HUES6 (cell line): ENCODE data around the gene CHRNA5.
A peak's percentile ranks its signal among the peaks of the same experiment; 100 is the strongest.

ENCODE experiments used
- H3K27ac ChIP-seq: 2 replicates; pipeline ENCODE4 v1.7.0; 2013; ENCODE audit warnings: low read depth, mild to moderate bottlenecking, low read length, inconsistent platforms
- H3K27me3 ChIP-seq: 2 replicates; pipeline ENCODE4 v1.6.1; 2013; ENCODE audit warnings: low read length; ENCODE audit not compliant: control insufficient read depth, insufficient read depth
- H3K36me3 ChIP-seq: 2 replicates; pipeline ENCODE4 v1.6.1; 2013; ENCODE audit warnings: low read length; ENCODE audit not compliant: control insufficient read depth, insufficient read depth
- H3K4me1 ChIP-seq: 2 replicates; pipeline ENCODE4 v1.6.1; 2013; ENCODE audit warnings: low read length; ENCODE audit not compliant: control insufficient read depth, insufficient read depth
- H3K4me3 ChIP-seq: 2 replicates; pipeline ENCODE4 v1.5.1; 2013; ENCODE audit warnings: low read depth, low read length
- H3K9ac ChIP-seq: one replicate; pipeline ENCODE4 v1.6.1; 2013; ENCODE audit warnings: mild to moderate bottlenecking, low read length
- H3K9me3 ChIP-seq: 2 replicates; pipeline ENCODE4 v1.6.1; 2013; ENCODE audit warnings: low read depth, low read length; ENCODE audit not compliant: control insufficient read depth, insufficient read depth

The CHRNA5 gene

DNA sequence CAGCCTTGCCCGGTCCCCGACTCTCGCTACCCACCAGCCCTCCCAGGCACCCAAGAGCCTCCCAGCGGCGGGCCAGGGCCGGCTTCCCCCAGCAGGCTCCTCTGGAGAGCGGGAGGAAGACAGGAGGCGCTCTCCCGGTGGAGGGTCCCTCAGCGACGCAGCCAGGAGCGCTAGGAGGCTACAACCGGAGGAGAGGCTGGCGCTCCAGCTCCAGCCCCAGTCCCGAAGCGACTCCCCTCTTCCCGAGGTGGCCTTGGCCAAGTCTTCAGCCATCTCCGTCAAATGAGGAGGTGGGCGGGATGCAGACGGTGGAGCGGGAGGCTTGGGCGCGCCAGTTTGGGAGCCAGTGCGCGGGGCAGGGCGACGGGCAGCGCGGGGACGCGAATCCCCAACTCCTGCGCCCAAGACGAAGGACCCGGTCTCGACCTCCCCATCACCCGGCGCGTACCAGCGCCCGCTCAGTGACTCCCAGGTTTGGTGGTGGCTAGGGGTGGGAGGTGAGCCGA lies 54.8 kb downstream of the CHRNA5 start:
- no peaks in the 10 kb centered on the region for H3K36me3 ChIP-seq
- H3K9me3 ChIP-seq: no peaks in the 10 kb centered on the region
- H3K27ac ChIP-seq: no peak overlapping the region
- peak overlapping the region; percentile 29 for H3K9ac ChIP-seq
- peaks cover 53% of the 10 kb centered on the region for H3K27me3 ChIP-seq
- H3K4me3 ChIP-seq: peak overlapping the region; percentile 80
- H3K4me1 ChIP-seq: peaks cover 6% of the 10 kb centered on the region; the same call in 1 of the 2 replicates

DNA sequence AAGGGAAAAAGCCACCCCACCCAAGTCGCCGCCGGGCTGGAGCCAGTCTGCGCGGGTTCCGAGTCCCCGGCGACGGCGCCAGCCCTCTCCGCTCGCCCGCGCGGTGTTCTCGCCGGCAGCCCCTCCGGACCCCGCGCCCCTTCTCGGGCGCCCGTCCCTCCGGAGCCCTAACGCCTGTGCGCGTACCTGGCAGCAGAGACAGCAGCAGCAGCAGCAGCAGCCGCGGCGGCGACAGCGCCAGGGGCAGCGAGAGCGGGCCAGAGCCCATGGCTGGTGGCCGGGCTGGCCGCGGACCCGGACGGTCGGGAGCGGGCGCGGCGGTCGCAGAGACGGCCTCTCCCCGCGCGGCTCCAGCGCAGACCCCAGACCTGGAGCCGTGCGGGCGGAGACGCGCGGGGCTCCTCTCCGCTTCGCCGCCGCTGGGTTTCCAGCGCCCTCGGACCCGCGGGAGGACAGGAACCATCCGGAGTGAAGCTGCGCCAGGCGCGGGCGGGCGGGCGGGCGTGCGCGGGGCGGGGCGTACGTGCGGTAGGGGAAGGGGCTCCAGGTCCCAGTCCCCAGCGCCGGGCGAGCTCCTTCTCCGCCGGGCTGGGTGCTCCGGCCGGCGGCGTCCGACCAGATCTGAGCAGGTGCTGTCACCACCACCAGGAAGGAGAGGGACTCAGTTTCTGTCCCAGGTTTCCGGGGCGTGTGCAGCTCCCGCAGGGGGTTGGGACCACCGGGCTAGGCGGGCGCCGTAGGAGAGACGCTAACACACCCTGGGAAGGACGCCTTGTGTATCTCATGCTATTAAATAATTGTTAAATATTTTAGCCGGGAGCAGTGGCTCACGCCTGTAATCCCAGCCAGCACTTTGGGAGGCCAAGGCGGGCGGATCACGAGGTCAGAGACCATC lies 55.5 kb downstream of the CHRNA5 start, which contains the start of gene CHRNA3:
Gene CHRNA3 (minus strand): TSS at position 470 of the 895 bp plus-strand sequence. CDS start 202 bp downstream, at position 268.
- peaks cover 6% of the 10 kb centered on the region; the same call in 1 of the 2 replicates for H3K4me1 ChIP-seq
- H3K4me3 ChIP-seq: peak within 1 kb of the TSS; percentile 80
- H3K27me3 ChIP-seq: peaks cover 53% of the 10 kb centered on the region
- H3K9me3 ChIP-seq: no peaks in the 10 kb centered on the region
- H3K36me3 ChIP-seq: no peaks in the 10 kb centered on the region
- H3K27ac ChIP-seq: no peak within 1 kb of the TSS
- H3K9ac ChIP-seq: peak within 1 kb of the TSS; percentile 29

DNA sequence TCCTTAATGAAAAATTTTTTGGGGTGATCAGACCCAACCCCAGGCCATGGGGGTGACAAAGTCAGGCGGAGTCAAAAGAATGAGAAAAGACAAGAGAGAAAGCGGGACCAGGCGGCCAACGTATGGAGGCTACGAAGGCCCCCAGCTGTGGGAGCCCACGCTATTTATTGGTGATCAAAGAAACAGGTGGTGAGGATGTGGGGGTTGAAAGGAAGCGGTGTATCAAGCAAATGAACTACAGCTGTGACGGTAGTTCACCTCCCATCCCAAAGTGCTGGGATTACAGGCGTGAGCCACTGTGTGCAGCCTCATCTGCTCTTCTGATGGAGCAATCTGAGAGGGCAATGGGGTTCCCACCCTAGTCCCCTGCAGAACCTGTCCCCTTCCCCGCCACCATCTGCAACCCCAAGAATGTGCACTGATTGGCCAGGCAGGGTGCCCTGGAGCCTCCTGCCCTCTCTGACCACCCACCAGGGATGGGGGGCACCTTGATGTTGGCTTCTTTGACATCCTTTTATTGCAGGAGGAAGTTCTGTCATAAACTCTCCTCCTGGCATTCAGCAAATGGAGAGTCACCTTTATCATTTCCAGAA lies 56.6 kb downstream of the CHRNA5 start:
- Histone ChIP-seq H3K36me3 (no peaks in the 10 kb centered on the region), H3K4me1 (peaks cover 6% of the 10 kb centered on the region; the same call in 1 of the 2 replicates), H3K9me3 (no peaks in the 10 kb centered on the region), H3K27ac (no peak overlapping the region), H3K9ac (no peak overlapping the region), H3K27me3 (peaks cover 53% of the 10 kb centered on the region), H3K4me3 (no peak overlapping the region)

GRCh38 chr15:78623786-78624497 lies 58.6 kb downstream of the CHRNA5 start:
- no peaks in the 10 kb centered on the region for H3K9me3 ChIP-seq
- peaks cover 49% of the 10 kb centered on the region for H3K27me3 ChIP-seq
- H3K4me1 ChIP-seq: peaks cover 6% of the 10 kb centered on the region; the same call in 1 of the 2 replicates
- no peaks in the 10 kb centered on the region for H3K36me3 ChIP-seq
- H3K9ac ChIP-seq: no peak overlapping the region
- no peak overlapping the region for H3K27ac ChIP-seq
- no peak overlapping the region for H3K4me3 ChIP-seq

DNA sequence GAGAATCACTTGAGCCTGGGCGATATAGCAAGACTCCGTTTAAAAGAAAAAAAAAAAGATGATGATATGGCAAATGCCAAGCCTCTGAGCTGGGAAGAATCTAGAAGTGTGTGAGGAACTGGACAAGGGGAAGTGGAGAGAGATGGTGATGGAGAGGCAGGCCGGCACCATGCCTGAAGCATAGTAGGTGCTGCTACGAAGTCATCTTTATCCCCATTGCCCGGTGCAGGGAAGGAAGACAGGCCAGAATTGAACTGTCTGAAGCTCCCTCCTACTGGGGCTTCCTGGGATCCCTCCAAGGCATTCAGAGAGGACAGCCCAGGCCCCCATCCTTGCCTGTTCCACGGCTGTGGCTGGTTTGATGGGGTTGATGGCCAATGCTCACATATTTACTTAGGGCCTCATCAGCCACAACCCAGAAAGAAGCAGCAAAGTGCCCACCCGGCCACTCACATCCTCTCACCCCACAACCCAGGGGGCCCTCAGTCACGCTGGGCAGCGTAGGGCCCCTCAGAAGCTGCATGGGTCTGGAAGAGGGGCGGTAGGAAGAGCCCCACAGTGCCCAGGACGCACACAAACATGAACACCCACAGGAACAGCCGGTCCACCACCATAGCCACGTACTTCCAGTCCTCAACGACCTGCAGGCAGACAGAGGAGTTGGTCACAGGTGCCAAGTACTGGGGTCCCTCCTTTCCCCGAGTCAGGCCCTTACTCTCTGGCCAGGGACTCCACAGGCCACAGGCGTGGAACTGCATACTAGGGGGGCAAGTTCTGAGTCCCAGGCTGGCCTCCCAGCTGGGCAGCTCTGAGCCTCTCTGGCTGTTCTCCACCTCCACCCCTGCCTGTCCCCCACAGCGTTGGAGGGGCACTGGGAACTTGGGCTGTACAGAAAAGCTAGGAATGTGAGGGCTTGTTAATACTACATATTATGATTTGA lies 59.6 kb downstream of the CHRNA5 start:
- no peak overlapping the region for H3K4me3 ChIP-seq
- H3K36me3 ChIP-seq: 0 out of 2 replicates have a peak, but pooled peaks cover 5% of the 10 kb centered on the region
- H3K27ac ChIP-seq: no peak overlapping the region
- H3K9ac ChIP-seq: no peak overlapping the region
- no peaks in the 10 kb centered on the region for H3K9me3 ChIP-seq
- no peaks in the 10 kb centered on the region for H3K4me1 ChIP-seq
- H3K27me3 ChIP-seq: peaks cover 39% of the 10 kb centered on the region

GRCh38 chr15:78625606-78626280 lies 60.4 kb downstream of the CHRNA5 start:
- Histone ChIP-seq H3K27ac (no peak overlapping the region), H3K27me3 (peaks cover 31% of the 10 kb centered on the region), H3K4me3 (no peak overlapping the region), H3K9ac (no peak overlapping the region), H3K4me1 (no peaks in the 10 kb centered on the region), H3K9me3 (no peaks in the 10 kb centered on the region), H3K36me3 (0 out of 2 replicates have a peak, but pooled peaks cover 5% of the 10 kb centered on the region)

DNA sequence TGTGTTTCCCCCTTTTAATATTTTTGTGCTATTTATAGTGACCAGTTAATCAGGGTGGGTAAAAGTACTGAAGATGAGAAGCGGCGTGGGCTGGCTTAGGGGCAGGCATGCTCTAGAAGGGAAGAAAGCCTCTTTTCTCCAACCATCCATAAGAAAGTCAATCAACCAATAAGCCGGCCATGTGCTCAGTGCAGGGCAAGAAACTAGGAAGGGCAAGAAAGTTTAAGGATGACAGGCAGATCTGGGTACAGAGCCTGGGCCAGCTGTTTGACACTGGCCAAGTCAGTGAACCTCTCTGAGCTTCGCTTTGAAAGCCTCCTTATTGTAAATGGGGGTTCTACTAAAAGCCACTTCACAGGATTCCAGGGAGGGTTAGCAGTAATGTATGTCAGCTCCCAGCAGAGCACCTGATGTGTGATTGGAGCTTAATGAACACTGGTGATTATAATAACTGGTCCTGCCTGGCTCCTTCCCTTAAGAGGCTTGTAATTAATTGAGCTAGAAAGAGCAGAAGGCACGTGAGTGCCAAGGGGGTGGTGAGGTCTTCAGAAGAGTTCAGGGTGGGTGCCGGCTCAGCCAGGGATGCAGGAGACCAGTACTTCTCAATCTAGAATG lies 61.2 kb downstream of the CHRNA5 start:
- no peak overlapping the region for H3K27ac ChIP-seq
- peaks cover 23% of the 10 kb centered on the region for H3K27me3 ChIP-seq

DNA sequence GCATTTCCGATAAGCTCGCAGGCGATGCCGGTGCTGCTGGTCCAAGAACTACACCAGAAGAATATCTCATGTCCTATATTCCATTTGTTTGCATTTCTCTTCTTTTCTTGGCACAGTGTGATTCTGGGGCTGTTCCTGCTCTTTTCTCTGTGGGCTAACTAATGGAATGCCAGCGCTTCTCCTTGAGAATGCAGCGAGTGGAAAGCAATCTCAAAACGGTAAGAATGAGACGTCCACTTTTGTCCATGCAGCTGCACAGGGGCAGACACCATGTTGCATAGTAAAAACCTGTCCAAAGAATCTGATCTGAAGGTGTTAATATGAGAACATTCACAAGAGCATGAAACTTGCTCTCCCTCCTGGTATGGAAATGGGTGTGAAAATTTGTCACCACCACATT lies 62.0 kb downstream of the CHRNA5 start:
- Histone ChIP-seq H3K4me1 (no peaks in the 10 kb centered on the region), H3K4me3 (no peak overlapping the region), H3K27me3 (peaks cover 15% of the 10 kb centered on the region), H3K27ac (no peak overlapping the region), H3K9me3 (no peaks in the 10 kb centered on the region), H3K9ac (no peak overlapping the region), H3K36me3 (0 out of 2 replicates have a peak, but pooled peaks cover 5% of the 10 kb centered on the region)

More for the DNA sequence above, 61.2 kb downstream of the CHRNA5 start:
- Histone ChIP-seq H3K4me3 (no peak overlapping the region), H3K36me3 (0 out of 2 replicates have a peak, but pooled peaks cover 5% of the 10 kb centered on the region), H3K4me1 (no peaks in the 10 kb centered on the region), H3K9me3 (no peaks in the 10 kb centered on the region), H3K9ac (no peak overlapping the region)

DNA sequence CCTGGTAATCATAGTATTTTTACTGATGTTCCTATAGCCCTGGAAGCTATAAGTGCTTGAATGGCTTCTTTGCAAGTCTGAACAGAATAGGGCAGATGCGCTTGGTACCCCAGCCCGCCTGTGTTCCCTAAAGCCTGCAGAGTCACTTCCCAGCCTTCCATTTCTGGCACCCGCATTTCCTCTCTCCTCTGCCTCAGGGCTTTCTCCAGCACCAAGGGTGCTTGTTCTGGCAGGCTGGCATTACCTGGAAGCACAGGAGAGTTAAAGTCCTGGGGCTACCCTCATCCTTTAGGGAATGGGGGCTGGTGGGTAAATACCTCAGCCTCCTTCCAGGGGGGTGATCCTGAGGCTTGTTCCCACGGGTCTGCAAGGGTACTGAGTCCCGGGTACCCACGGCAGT lies 62.9 kb downstream of the CHRNA5 start:
- Histone ChIP-seq H3K4me3 (no peak overlapping the region), H3K4me1 (no peaks in the 10 kb centered on the region), H3K9ac (no peak overlapping the region), H3K9me3 (0 out of 2 replicates have a peak, but pooled peaks cover 5% of the 10 kb centered on the region), H3K27ac (no peak overlapping the region), H3K27me3 (peaks cover 6% of the 10 kb centered on the region; the same call in 1 of the 2 replicates), H3K36me3 (0 out of 2 replicates have a peak, but pooled peaks cover 5% of the 10 kb centered on the region)
